H1 (cell line): ENCODE measurements around the gene UPK3B. TPM values are rescaled to one million over a fixed set of nuclear protein-coding genes. Genes with fewer than 3 reads are reported as not detected.

Experiments
- CTCF ChIA-PET: fragments of 300-600 bp; sonication (Branson Sonifier 250); formaldehyde crosslinking; loops from one replicate; lab custom pipeline; 2021; ENCODE audit not compliant: partially characterized antibody; lab: Charles Lee
- POLR2A ChIA-PET: fragments of 300-600 bp; sonication (Branson Sonifier 250); formaldehyde crosslinking; loops from one replicate; lab custom pipeline; 2021; ENCODE audit warnings: inconsistent platforms; ENCODE audit not compliant: partially characterized antibody; lab: Charles Lee
- DNase-seq, 2 experiments: peaks; one replicate each; pipeline versions ENCODE4 v3.0.0 to v3.0.0-alpha.2; 2010 to 2022; ENCODE audit warnings: low spot score in 2 of 2, low read depth in 1 of 2, mixed read lengths in 1 of 2
- FAIRE-seq: peaks from 2 replicates; lab custom pipeline; 2011; peaks lifted over from hg19 to GRCh38; lab: Jason Lieb, UNC
- H2AFZ ChIP-seq: 2 replicates; pipeline ENCODE4 v1.8.1; 2012; ENCODE audit warnings: low read length, inconsistent platforms
- H2AK5ac ChIP-seq: 2 replicates; pipeline ENCODE4 v1.6.1; 2013; ENCODE audit warnings: low read depth, low read length
- H2BK120ac ChIP-seq: replicated peaks from 2 replicates; pipeline ENCODE3; 2013; ENCODE audit warnings: low read depth, low read length, inconsistent platforms
- H2BK12ac ChIP-seq: 2 replicates; pipeline ENCODE4 v1.6.1; 2013; ENCODE audit warnings: low read depth, low read length
- H2BK15ac ChIP-seq: 2 replicates; pipeline ENCODE4 v1.6.1; 2013; ENCODE audit warnings: low read length
- H2BK20ac ChIP-seq: 2 replicates; pipeline ENCODE4 v1.6.1; 2013; ENCODE audit warnings: low read length
- H2BK5ac ChIP-seq: 2 replicates; pipeline ENCODE4 v1.6.1; 2013; ENCODE audit warnings: low read depth, low read length
- H3K14ac ChIP-seq: 2 replicates; pipeline ENCODE4 v1.6.1; 2013; ENCODE audit warnings: inconsistent platforms; ENCODE audit not compliant: insufficient read length
- H3K18ac ChIP-seq: 2 replicates; pipeline ENCODE4 v1.6.1; 2013; ENCODE audit warnings: low read length; ENCODE audit errors: extremely low read depth
- H3K23ac ChIP-seq: 2 replicates; pipeline ENCODE4 v1.6.1; 2013; ENCODE audit warnings: inconsistent platforms; ENCODE audit not compliant: insufficient read length
- H3K23me2 ChIP-seq: 2 replicates; pipeline ENCODE4 v1.6.1; 2013; ENCODE audit warnings: low read depth, low read length
- H3K27ac ChIP-seq: 2 replicates; pipeline ENCODE4 v1.6.1; 2011; ENCODE audit warnings: low read depth, low read length, inconsistent platforms
- H3K27me3 ChIP-seq, 4 experiments: replicated peaks in 1 of 4; 1 replicate in 1 of 4; 2 replicates in 3 of 4; pipeline versions ENCODE4 v1.6.1 to v1.8.1; 2011 to 2013; ENCODE audit warnings: low read length in 3 of 4, mild to moderate bottlenecking in 3 of 4, inconsistent platforms in 2 of 4, mixed read lengths in 2 of 4, moderate library complexity in 1 of 4; ENCODE audit not compliant: control insufficient read depth in 3 of 4, insufficient read depth in 3 of 4; ENCODE audit errors: extremely low read depth in 1 of 4
- H3K36me3 ChIP-seq, 4 experiments: 2 replicates each; pipeline versions ENCODE4 v1.6.1 to v1.8.1; 2011 to 2013; ENCODE audit warnings: mild to moderate bottlenecking in 4 of 4, low read length in 3 of 4, moderate library complexity in 2 of 4, control low read depth in 1 of 4, inconsistent platforms in 1 of 4; ENCODE audit not compliant: insufficient read depth in 4 of 4, control insufficient read depth in 2 of 4
- H3K4ac ChIP-seq: replicated peaks from 2 replicates; pipeline ENCODE3; 2013; ENCODE audit warnings: low read length, low read depth, mixed read lengths, inconsistent platforms; ENCODE audit not compliant: insufficient read length
- H3K4me1 ChIP-seq, 4 experiments: replicated peaks in 1 of 4; 1 replicate in 1 of 4; 2 replicates in 3 of 4; pipeline versions ENCODE4 v1.6.1 to v1.8.1; 2011 to 2013; ENCODE audit warnings: low read length in 3 of 4, inconsistent platforms in 2 of 4, mixed read lengths in 1 of 4; ENCODE audit not compliant: insufficient read depth in 4 of 4, control insufficient read depth in 3 of 4
- H3K4me2 ChIP-seq, 2 experiments: 2 replicates each; pipeline versions ENCODE4 v1.6.1 to v1.8.1; 2011 to 2013; ENCODE audit warnings: low read depth in 2 of 2, low read length in 2 of 2, control low read depth in 1 of 2, inconsistent platforms in 1 of 2, mild to moderate bottlenecking in 1 of 2; ENCODE audit not compliant: insufficient read depth in 1 of 2
- H3K4me3 ChIP-seq, 4 experiments: fragments of 200-600, 300-600 bp in 1 of 4; sonication (generic), shearing (Covaris generic), sonication (Bioruptor Twin) in 1 of 4; 2 replicates each; pipeline versions ENCODE4 v1.5.1 to v1.8.1; 2011 to 2016; ENCODE audit warnings: low read length in 4 of 4, low read depth in 3 of 4, control low read depth in 2 of 4, inconsistent platforms in 2 of 4, mild to moderate bottlenecking in 2 of 4, mixed read lengths in 1 of 4, moderate library complexity in 1 of 4; ENCODE audit not compliant: insufficient read depth in 2 of 4; ENCODE audit errors: extremely low read depth in 1 of 4
- H3K56ac ChIP-seq: replicated peaks from 2 replicates; pipeline ENCODE3; 2013; ENCODE audit warnings: low read depth, mild to moderate bottlenecking, mixed read lengths, low read length, inconsistent platforms; ENCODE audit not compliant: insufficient read length
- H3K79me1 ChIP-seq: 2 replicates; pipeline ENCODE4 v1.6.1; 2013; ENCODE audit warnings: low read depth, low read length, control low read depth
- H3K79me2 ChIP-seq, 2 experiments: 2 replicates each; pipeline versions ENCODE4 v1.6.1 to v1.8.1; 2012 to 2013; ENCODE audit warnings: low read length in 2 of 2, mild to moderate bottlenecking in 2 of 2, inconsistent platforms in 1 of 2; ENCODE audit not compliant: insufficient read depth in 2 of 2, control insufficient read depth in 1 of 2
- H3K9ac ChIP-seq, 4 experiments: replicated peaks in 1 of 4; 1 replicate in 1 of 4; 2 replicates in 3 of 4; pipeline versions ENCODE4 v1.6.1 to v1.8.1; 2011 to 2013; ENCODE audit warnings: low read depth in 3 of 4, low read length in 3 of 4, control low read depth in 2 of 4, mild to moderate bottlenecking in 2 of 4, moderate library complexity in 2 of 4, inconsistent platforms in 1 of 4; ENCODE audit errors: extremely low read depth in 1 of 4
- H3K9me3 ChIP-seq, 2 experiments: 2 replicates each; pipeline versions ENCODE4 v1.6.1 to v1.8.1; 2012 to 2013; ENCODE audit warnings: mild to moderate bottlenecking in 2 of 2, moderate library complexity in 2 of 2, control low read depth in 1 of 2, inconsistent platforms in 1 of 2, low read depth in 1 of 2, low read length in 1 of 2, mixed read lengths in 1 of 2; ENCODE audit not compliant: insufficient read depth in 2 of 2
- H4K20me1 ChIP-seq, 2 experiments: replicated peaks in 1 of 2; 2 replicates each; pipeline versions ENCODE3 to v1.8.1; 2011 to 2013; ENCODE audit warnings: inconsistent platforms in 2 of 2, low read length in 2 of 2, mild to moderate bottlenecking in 1 of 2; ENCODE audit not compliant: insufficient read depth in 2 of 2, control insufficient read depth in 1 of 2
- H4K5ac ChIP-seq: 2 replicates; pipeline ENCODE4 v1.6.1; 2013; ENCODE audit warnings: low read length, low read depth, mixed read lengths, inconsistent platforms; ENCODE audit not compliant: insufficient read length
- H4K8ac ChIP-seq: 2 replicates; pipeline ENCODE4 v1.8.0; 2013; ENCODE audit warnings: mild to moderate bottlenecking, moderate library complexity, low read length, inconsistent platforms; ENCODE audit not compliant: insufficient read depth; ENCODE audit errors: extremely low read depth
- H4K91ac ChIP-seq: replicated peaks from 2 replicates; pipeline ENCODE3; 2013; ENCODE audit warnings: low read length, mixed read lengths, inconsistent platforms; ENCODE audit not compliant: insufficient read length
- CREB1 ChIP-seq: IDR thresholded peaks from 2 replicates; pipeline ENCODE4 v1.6.1; 2012; ENCODE audit warnings: inconsistent platforms
- CTCF ChIP-seq, 3 experiments: IDR thresholded peaks; 1 replicate in 2 of 3; 2 replicates in 1 of 3; pipeline versions ENCODE4 v1.5.1 to v1.6.1; 2011; ENCODE audit warnings: low read length in 3 of 3, mild to moderate bottlenecking in 3 of 3, inconsistent platforms in 2 of 3, low read depth in 1 of 3, moderate library complexity in 1 of 3; ENCODE audit not compliant: insufficient read depth in 1 of 3; ENCODE audit errors: control extremely low read depth in 1 of 3
- RAD21 ChIP-seq, 2 experiments: IDR thresholded peaks in 1 of 2; conservative IDR thresholded peaks in 1 of 2; 2 replicates each; pipeline ENCODE4 v1.6.1; 2011; ENCODE audit warnings: low read depth in 2 of 2, low read length in 2 of 2, improper control_type of control experiment in 1 of 2, inconsistent platforms in 1 of 2, mild to moderate bottlenecking in 1 of 2, moderate library complexity in 1 of 2
- WGBS, 2 experiments: shearing (Covaris generic) in 1 of 2; methylation state at CpG; one replicate each; pipeline versions ENCODE4 v1.1.6 to v1.1.7; 2013 to 2015; ENCODE audit warnings: low lambda C conversion rate in 2 of 2, mixed read lengths in 2 of 2, inconsistent platforms in 1 of 2, low coverage in 1 of 2, missing lambda C conversion rate in 1 of 2; ENCODE audit not compliant: insufficient replicate concordance in 2 of 2, insufficient coverage in 1 of 2, insufficient read length in 1 of 2; ENCODE audit errors: extremely low coverage in 1 of 2, missing lambda C conversion rate in 1 of 2; 5-methylcytosine and 5-hydroxymethylcytosine counted together
- polyA plus RNA-seq, 7 experiments: library from polyadenylated mRNA; depleted of rRNA in 3 of 7; stranded (reverse) in 5 of 7; unstranded in 2 of 7; fragments of >200 nt in 5 of 7; fragments of 200-250 nt in 2 of 7; gene quantifications; 1 replicate in 5 of 7; 2 replicates in 1 of 7; 4 replicates in 1 of 7; pipeline versions ENCODE4 v1.2.1 to v1.2.3, GENCODE V29; 2011 to 2013; ENCODE audit warnings: missing spikeins in 2 of 7, mixed read lengths in 2 of 7
- total RNA-seq: library from RNA; stranded (reverse); fragmentation: NEBNext Ultra II Directional; extraction: Animal tissue kit (Norgen Biotek cat#: 25700); gene quantifications from 2 replicates; pipeline ENCODE4 v1.2.1, GENCODE V29; 2021

UPK3B gene
- total and polyA plus RNA-seq, 2 of the 8 experiments (the other 6 are each of a cell fraction or from before 2014, with no cell fraction given), result 5.9 to 20.6 TPM

DNA sequence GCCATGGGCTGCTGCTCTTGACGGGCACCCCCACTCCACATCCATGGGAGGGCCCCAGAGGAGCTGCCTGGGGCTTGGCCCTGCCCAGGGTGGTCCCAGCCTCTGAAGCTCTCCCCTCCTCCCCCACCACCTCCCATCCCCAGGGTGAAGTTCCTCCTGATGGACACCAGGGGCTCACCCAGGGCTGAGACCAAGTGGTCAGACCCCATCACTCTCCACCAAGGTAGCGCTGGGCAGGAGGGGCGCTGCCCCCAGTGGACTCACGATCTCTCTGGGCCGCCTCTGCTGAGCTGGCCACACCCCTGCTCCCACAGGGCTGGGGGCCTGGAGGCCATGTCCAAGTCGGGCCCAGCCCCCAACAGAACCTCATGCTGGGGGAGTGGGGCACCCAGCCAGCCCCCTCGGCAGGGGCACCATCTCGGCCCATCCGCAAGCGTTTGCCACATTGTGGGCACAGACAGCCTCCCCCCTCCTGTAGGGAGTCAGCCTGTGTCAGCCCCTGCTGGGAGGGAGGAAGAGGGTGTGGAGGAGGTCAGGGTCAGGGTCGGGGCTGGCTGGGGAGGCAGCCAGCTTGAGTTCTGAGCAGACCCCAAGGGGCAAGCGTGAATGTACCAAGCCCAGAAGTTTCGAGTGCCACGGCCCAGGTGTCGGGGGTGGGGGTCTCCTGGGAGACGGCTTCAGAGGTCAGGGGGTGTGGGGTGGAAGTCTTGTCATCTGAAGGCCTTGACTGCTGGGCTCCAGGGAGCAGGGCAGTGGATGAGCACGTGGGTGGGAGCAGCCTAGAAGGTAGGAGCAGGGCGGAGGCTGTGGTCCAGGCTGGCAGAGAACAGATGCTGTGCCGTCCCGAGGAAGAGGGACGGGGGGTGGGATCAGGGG, 2.8 kb downstream of the UPK3B start:
- H2BK15ac ChIP-seq, result no peak overlapping the region; the same call in 1 of the 2 replicates
- no peak overlapping the region for H3K4ac ChIP-seq
- peak overlapping the region; percentile 80; the same call in 1 of the 2 replicates for H4K8ac ChIP-seq
- H3K9me3 ChIP-seq, result no peaks in the 10 kb centered on the region
- H3K56ac ChIP-seq, result no peak overlapping the region
- H3K27me3 ChIP-seq, result no peaks in the 10 kb centered on the region
- no peaks in the 10 kb centered on the region for H3K23me2 ChIP-seq
- no peak overlapping the region for H3K9ac ChIP-seq
- H3K23ac ChIP-seq, result no peak overlapping the region
- peak overlapping the region; percentile 44; the same call in 1 of the 2 replicates for H2BK5ac ChIP-seq
- H3K18ac ChIP-seq, result no peak overlapping the region
- H3K79me1 ChIP-seq, result no peaks in the 10 kb centered on the region
- FAIRE-seq, result no peak
- H3K27ac ChIP-seq, result no peak overlapping the region; the same call in 1 of the 2 replicates
- H3K4me1 ChIP-seq, result peaks cover 0 to 17% (median 11%) of the 10 kb centered on the region in 4 experiments; a peak in 6 of 7 replicates
- ChIA-PET CTCF (interaction anchor here (1.1 to 1.5 kb wide), 2 partner anchors 89 to 176 kb away, joined by 3 to 4 read pairs; no protein-coding TSS in a partner anchor), POLR2A (interaction anchor here (0.6 kb wide), 1 partner anchor 1151 kb away, joined by 3 read pairs; no protein-coding TSS in a partner anchor)
- 80% methylated on average over 12 of the region's 21 CpGs; no CpG with 5 or more reads in 1 of the 2 experiments for WGBS, 2 experiments
- peak overlapping the region; percentile 24; the same call in 1 of the 2 replicates for H2AK5ac ChIP-seq
- peak in 1 of 2 experiments; percentile 65 for DNase-seq
- H2BK12ac ChIP-seq, result peak overlapping the region; percentile 39; the same call in 1 of the 2 replicates
- no peak overlapping the region for H3K14ac ChIP-seq
- no peak overlapping the region for H2BK120ac ChIP-seq
- TF ChIP-seq CREB1 (no peak), CTCF (IDR thresholded peaks at IDR 0.05; ENCODE audit: control extremely low read depth in 1 of 3, insufficient read depth in 1 of 3, low read depth in 1 of 3, low read length in 3 of 3) (peak; percentile 60 to 70 (median 64)), RAD21 (IDR thresholded peaks at IDR 0.05 in 1 of 2, conservative IDR thresholded peaks at IDR 0.05 in 1 of 2; ENCODE audit: low read depth in 2 of 2, low read length in 2 of 2) (peak; percentile 39 to 51; a peak in 3 of 4 replicates)
- H3K36me3 ChIP-seq, result no peaks in the 10 kb centered on the region
- no peaks in the 10 kb centered on the region for H3K79me2 ChIP-seq
- H2AFZ ChIP-seq, result no peak overlapping the region
- H4K5ac ChIP-seq, result no peak overlapping the region
- peaks cover 0 to 1% of the 10 kb centered on the region in 2 experiments for H4K20me1 ChIP-seq
- no peak overlapping the region for H3K4me2 ChIP-seq
- H3K4me3 ChIP-seq, result no peak overlapping the region
- no peak overlapping the region for H2BK20ac ChIP-seq
- H4K91ac ChIP-seq, result no peak overlapping the region
